ENCODE data around the gene FXYD7. TPM values are rescaled to one million over a fixed set of nuclear protein-coding genes. Genes with fewer than 3 reads are reported as not detected.
"Not testable (repeated sequence)": the region's sequence is repeated elsewhere in the genome, so short reads cannot be mapped to it uniquely, and the experiment has no call there.

Gene FXYD7
- total RNA-seq, 1 donor from 2014 or later: not detected

- Mint-ChIP-seq H3K4me1 (ENCODE audit: low read depth) (peaks cover 11% of the 10 kb centered on the region), H3K27me3 (ENCODE audit: low read depth) (peaks cover 16% of the 10 kb centered on the region), H3K4me3 (ENCODE audit: low read depth) (no peak overlapping the region), H3K27ac (no peak overlapping the region), H3K36me3 (ENCODE audit: low read depth) (no peaks in the 10 kb centered on the region), H3K9me3 (no peaks in the 10 kb centered on the region)
- DNase-seq (ENCODE audit: low spot score): no peak
- intact Hi-C loops (cut with micrococcal nuclease): no loop called here
Observed at GRCh38 chr19:35146746-35147459, 3.8 kb downstream of the FXYD7 start.

- no peaks in the 10 kb centered on the region for H3K36me3 Mint-ChIP-seq (ENCODE audit: low read depth)
- H3K9me3 Mint-ChIP-seq: no peaks in the 10 kb centered on the region
- no peak overlapping the region for H3K27ac Mint-ChIP-seq
- H3K27me3 Mint-ChIP-seq (ENCODE audit: low read depth): peaks cover 10% of the 10 kb centered on the region
- H3K4me3 Mint-ChIP-seq (ENCODE audit: low read depth): no peak overlapping the region
- no peak for DNase-seq (ENCODE audit: low spot score)
- peaks cover 15% of the 10 kb centered on the region for H3K4me1 Mint-ChIP-seq (ENCODE audit: low read depth)
- intact Hi-C loops (cut with micrococcal nuclease): no loop called here
Observed at GRCh38 chr19:35149463-35149862, 6.4 kb downstream of the FXYD7 start.

- Mint-ChIP-seq H3K27ac (no peak overlapping the region), H3K9me3 (no peaks in the 10 kb centered on the region), H3K4me3 (ENCODE audit: low read depth) (no peak overlapping the region), H3K36me3 (ENCODE audit: low read depth) (peaks cover 8% of the 10 kb centered on the region), H3K4me1 (ENCODE audit: low read depth) (peaks cover 15% of the 10 kb centered on the region), H3K27me3 (ENCODE audit: low read depth) (peaks cover 7% of the 10 kb centered on the region)
- intact Hi-C loops (cut with micrococcal nuclease): no loop called here
- no peak for DNase-seq (ENCODE audit: low spot score)
Observed at GRCh38 chr19:35150445-35150844, 7.4 kb downstream of the FXYD7 start.

- peaks cover 24% of the 10 kb centered on the region for H3K4me1 Mint-ChIP-seq (ENCODE audit: low read depth)
- H3K4me3 Mint-ChIP-seq (ENCODE audit: low read depth): no peak overlapping the region
- H3K27me3 Mint-ChIP-seq (ENCODE audit: low read depth): peaks cover 6% of the 10 kb centered on the region
- H3K36me3 Mint-ChIP-seq (ENCODE audit: low read depth): peaks cover 19% of the 10 kb centered on the region
- intact Hi-C loops (cut with micrococcal nuclease): no loop called here
- no peaks in the 10 kb centered on the region for H3K9me3 Mint-ChIP-seq
- DNase-seq (ENCODE audit: low spot score): no peak
- no peak overlapping the region for H3K27ac Mint-ChIP-seq
Observed at GRCh38 chr19:35151273-35152065, 8.4 kb downstream of the FXYD7 start.

GRCh38 chr19:35153129-35153522, 10.1 kb downstream of the FXYD7 start:
- H3K9me3 Mint-ChIP-seq; intact Hi-C loops (cut with micrococcal nuclease); DNase-seq (ENCODE audit: low spot score); H3K27me3 Mint-ChIP-seq (ENCODE audit: low read depth): not testable (repeated sequence)
- H3K4me3 Mint-ChIP-seq (ENCODE audit: low read depth): peak overlapping the region; percentile 68
- H3K36me3 Mint-ChIP-seq (ENCODE audit: low read depth): peaks cover 35% of the 10 kb centered on the region
- peak overlapping the region; percentile 30 for H3K27ac Mint-ChIP-seq
- H3K4me1 Mint-ChIP-seq (ENCODE audit: low read depth): peaks cover 34% of the 10 kb centered on the region

- Mint-ChIP-seq H3K27me3 (ENCODE audit: low read depth) (peaks cover 6% of the 10 kb centered on the region), H3K27ac (peak overlapping the region; percentile 100), H3K9me3 (no peaks in the 10 kb centered on the region), H3K4me3 (ENCODE audit: low read depth) (peak overlapping the region; percentile 100), H3K36me3 (ENCODE audit: low read depth) (peaks cover 43% of the 10 kb centered on the region), H3K4me1 (ENCODE audit: low read depth) (peaks cover 37% of the 10 kb centered on the region)
- intact Hi-C loops (cut with micrococcal nuclease): loop anchor here (2.0 kb wide), 2 partner anchors 53 to 115 kb away; partner anchors contain the start of gene USF2
- peak; percentile 63 for DNase-seq (ENCODE audit: low spot score)
Observed at GRCh38 chr19:35153701-35154524, 10.9 kb downstream of the FXYD7 start.

GRCh38 chr19:35154525-35155406, 11.7 kb downstream of the FXYD7 start, which contains the start of gene FXYD5:
TSS of gene FXYD5 (plus strand) at chr19:35154735. CDS start at chr19:35155551, 816 bp downstream.
- Mint-ChIP-seq H3K4me1 (ENCODE audit: low read depth) (peaks cover 37% of the 10 kb centered on the region), H3K27me3 (ENCODE audit: low read depth) (peaks cover 6% of the 10 kb centered on the region), H3K9me3 (no peaks in the 10 kb centered on the region), H3K4me3 (ENCODE audit: low read depth) (peak within 1 kb of the TSS; percentile 100), H3K27ac (peak within 1 kb of the TSS; percentile 100), H3K36me3 (ENCODE audit: low read depth) (peaks cover 52% of the 10 kb centered on the region)
- DNase-seq (ENCODE audit: low spot score): peak; percentile 54
- intact Hi-C loops (cut with micrococcal nuclease): loop anchor here (2.0 to 5.0 kb wide), 3 partner anchors 52 to 193 kb away; partner anchors contain the start of genes FFAR1 and USF2

- Mint-ChIP-seq H3K9me3 (no peaks in the 10 kb centered on the region), H3K4me1 (ENCODE audit: low read depth) (peaks cover 35% of the 10 kb centered on the region), H3K36me3 (ENCODE audit: low read depth) (peaks cover 58% of the 10 kb centered on the region), H3K4me3 (ENCODE audit: low read depth) (peak overlapping the region; percentile 100), H3K27ac (peak overlapping the region; percentile 100), H3K27me3 (ENCODE audit: low read depth) (peaks cover 6% of the 10 kb centered on the region)
- DNase-seq (ENCODE audit: low spot score): no peak
- intact Hi-C loops (cut with micrococcal nuclease): loop anchor here (2.0 to 5.0 kb wide), 3 partner anchors 51 to 192 kb away; partner anchors contain the start of genes FFAR1 and USF2
Observed at GRCh38 chr19:35155441-35155840, 12.4 kb downstream of the FXYD7 start.

GRCh38 chr19:35155981-35156672, 13.1 kb downstream of the FXYD7 start:
- intact Hi-C loops (cut with micrococcal nuclease): loop anchor here (2.0 to 5.0 kb wide), 3 partner anchors 51 to 191 kb away; partner anchors contain the start of genes FFAR1 and USF2
- Mint-ChIP-seq H3K27me3 (ENCODE audit: low read depth) (peaks cover 6% of the 10 kb centered on the region), H3K36me3 (ENCODE audit: low read depth) (peaks cover 65% of the 10 kb centered on the region), H3K4me3 (ENCODE audit: low read depth) (peak overlapping the region; percentile 100), H3K4me1 (ENCODE audit: low read depth) (peaks cover 36% of the 10 kb centered on the region), H3K9me3 (peaks cover under 1% of the 10 kb centered on the region), H3K27ac (peak overlapping the region; percentile 100)
- no peak for DNase-seq (ENCODE audit: low spot score)

GRCh38 chr19:35156673-35157014, 13.6 kb downstream of the FXYD7 start:
- intact Hi-C loops (cut with micrococcal nuclease): loop anchor here (5.0 kb wide), 1 partner anchor 191 kb away; the partner anchor contains the start of gene FFAR1
- H3K36me3 Mint-ChIP-seq (ENCODE audit: low read depth): peaks cover 70% of the 10 kb centered on the region

GRCh38 chr19:35157431-35157830, 14.4 kb downstream of the FXYD7 start:
- peaks cover 1% of the 10 kb centered on the region for H3K27me3 Mint-ChIP-seq (ENCODE audit: low read depth)
- H3K4me1 Mint-ChIP-seq (ENCODE audit: low read depth): peaks cover 33% of the 10 kb centered on the region
- no peak overlapping the region for H3K27ac Mint-ChIP-seq
- H3K36me3 Mint-ChIP-seq (ENCODE audit: low read depth): peaks cover 78% of the 10 kb centered on the region
- H3K9me3 Mint-ChIP-seq: peaks cover 13% of the 10 kb centered on the region
- H3K4me3 Mint-ChIP-seq (ENCODE audit: low read depth): peak overlapping the region; percentile 37
- DNase-seq (ENCODE audit: low spot score): no peak
- intact Hi-C loops (cut with micrococcal nuclease): loop anchor here (5.0 kb wide), 1 partner anchor 190 kb away; the partner anchor contains the start of gene FFAR1

More at GRCh38 chr19:35156673-35157014, 13.6 kb downstream of the FXYD7 start:
- Mint-ChIP-seq H3K27me3 (ENCODE audit: low read depth) (peaks cover 6% of the 10 kb centered on the region), H3K27ac (peak overlapping the region; percentile 100), H3K4me3 (ENCODE audit: low read depth) (peak overlapping the region; percentile 100), H3K4me1 (ENCODE audit: low read depth) (peaks cover 36% of the 10 kb centered on the region), H3K9me3 (peaks cover 6% of the 10 kb centered on the region)
- no peak for DNase-seq (ENCODE audit: low spot score)
